HG02885 (cell line): ENCODE data around the gene NFIA.

Source experiments
- ATAC-seq: cut with Tn5 transposase; IDR thresholded peaks from one replicate; pipeline ENCODE4 v1.9.1; 2021; ENCODE audit warnings: mild to moderate bottlenecking; ENCODE audit not compliant: unreplicated experiment, poor library complexity

NFIA gene

DNA sequence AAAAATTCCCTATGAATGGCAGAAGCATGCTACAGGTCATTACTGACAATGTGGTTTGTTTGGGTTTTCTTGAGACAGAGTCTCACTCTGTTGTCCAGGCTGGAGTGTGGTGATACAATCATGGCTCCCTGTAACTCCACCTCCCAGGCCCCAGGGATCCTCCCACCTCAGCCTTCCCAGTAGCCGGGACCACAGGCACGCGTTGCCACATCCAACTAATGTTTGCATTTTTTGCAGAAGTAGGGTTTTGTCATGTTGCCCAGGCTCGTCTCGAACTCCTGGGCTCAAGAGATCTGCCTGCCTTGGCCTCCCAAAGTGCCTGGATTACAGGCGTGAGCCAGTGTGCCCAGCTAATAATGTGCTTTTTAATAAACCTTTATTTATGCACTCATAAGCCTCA lies 259.1 kb downstream of the NFIA start:
- ATAC-seq: no peak

DNA sequence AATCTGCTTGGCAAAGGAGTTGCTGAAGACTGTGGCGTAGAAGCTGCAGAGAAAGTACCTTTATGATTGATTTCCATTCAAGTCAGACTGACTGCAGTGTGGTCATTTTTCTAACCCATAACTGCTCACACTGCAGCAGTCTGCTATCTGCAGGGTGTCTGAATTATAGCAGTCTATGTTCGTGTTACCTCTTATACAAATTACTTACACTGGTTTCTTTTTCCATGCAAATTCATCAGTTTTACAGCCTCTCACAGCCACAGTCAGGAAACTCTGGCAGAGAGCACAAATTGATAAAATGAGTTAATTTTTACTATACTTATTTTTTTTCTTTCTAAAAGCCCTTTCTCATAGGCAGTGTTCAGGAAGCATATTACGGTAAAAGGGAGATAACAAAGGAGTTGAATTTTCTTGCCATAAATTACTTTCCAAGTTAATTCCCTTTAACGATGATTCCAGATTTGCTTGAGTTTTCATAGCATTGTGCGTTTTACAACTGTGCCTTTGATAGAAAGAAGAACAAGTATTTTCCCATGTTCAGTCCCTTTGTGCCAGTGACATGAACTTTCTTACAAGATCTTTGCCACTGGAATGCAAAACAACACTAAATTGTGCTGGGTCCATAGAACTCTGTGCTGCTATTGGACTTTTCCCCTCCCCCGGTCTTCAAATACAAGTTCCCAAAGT lies 261.5 kb downstream of the NFIA start:
- ATAC-seq: no peak

DNA sequence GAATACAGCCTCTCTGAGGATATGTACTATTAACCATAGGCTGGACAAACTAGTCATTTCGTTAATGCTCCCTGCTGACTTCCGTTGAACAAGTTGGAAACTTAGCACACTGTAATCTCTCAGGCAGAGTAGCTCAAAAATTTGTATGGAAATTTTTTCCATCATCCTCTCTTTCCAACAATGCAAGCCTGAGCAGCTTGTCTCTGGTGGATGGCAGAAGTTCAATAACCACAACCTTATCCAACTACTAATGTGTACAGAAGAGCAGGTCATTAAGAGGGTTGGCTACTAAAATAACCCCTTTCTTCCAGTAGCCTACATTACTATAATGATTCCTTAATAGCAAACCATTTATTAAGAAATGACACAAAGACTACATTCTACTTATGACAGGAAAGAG lies 262.3 kb downstream of the NFIA start:
- no peak for ATAC-seq

DNA sequence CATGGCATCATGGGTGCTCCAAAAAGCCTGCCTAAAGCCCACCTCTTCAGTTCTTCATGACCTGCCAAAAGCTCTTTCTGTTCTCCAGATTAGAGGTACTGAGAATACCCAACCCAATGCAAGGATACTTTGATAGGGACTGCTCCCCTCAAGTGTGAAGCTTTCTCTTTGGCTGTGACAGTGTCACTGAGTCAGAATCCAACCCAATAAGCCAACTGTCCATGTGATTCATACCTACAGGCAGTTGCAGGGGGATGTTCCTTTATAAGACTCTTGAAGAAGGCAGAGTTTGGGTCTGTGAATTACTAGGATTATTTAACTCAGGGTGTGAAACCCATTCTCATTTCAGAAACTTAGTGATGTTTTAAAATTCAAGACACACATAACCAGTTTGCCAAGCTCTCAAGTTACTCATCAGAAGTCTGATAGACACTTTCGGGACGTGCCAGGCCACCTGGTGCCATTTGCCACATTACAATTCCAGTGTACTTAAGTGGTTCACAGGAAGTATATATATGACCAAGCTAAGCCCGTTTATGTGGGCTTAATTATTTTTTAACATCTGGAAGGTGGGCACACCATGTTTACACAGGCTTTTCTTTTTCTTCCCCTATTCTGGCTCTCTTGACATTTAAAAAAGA lies 265.8 kb downstream of the NFIA start:
- ATAC-seq: no peak

DNA sequence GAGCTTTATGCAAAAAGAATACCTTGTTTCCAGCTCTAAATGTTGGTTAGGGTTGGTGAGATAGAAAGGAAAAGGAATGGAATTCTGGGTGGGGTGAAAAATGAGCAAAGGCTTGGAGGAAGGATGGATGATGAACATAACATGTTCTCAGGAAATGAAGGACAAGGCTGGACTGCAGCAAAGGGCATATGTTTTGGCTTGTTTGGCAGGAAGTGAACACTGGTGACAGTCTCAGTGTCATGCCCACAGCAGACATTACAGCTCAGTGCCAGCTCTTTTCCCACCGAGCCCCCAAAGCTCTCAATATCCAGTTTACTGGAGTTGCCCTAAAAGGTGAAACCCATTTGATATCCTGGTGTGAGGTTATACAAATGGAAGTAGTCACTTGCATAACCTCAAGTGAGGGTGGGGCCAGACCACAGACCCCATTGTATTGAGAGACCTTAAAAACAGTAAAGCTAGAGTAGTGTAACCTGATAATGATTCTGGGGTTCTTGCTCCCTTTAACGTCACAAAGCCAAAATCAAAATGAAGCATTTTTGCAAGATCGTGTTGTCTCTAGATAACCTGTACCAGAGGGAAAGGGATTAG lies 270.6 kb downstream of the NFIA start:
- no peak for ATAC-seq

DNA sequence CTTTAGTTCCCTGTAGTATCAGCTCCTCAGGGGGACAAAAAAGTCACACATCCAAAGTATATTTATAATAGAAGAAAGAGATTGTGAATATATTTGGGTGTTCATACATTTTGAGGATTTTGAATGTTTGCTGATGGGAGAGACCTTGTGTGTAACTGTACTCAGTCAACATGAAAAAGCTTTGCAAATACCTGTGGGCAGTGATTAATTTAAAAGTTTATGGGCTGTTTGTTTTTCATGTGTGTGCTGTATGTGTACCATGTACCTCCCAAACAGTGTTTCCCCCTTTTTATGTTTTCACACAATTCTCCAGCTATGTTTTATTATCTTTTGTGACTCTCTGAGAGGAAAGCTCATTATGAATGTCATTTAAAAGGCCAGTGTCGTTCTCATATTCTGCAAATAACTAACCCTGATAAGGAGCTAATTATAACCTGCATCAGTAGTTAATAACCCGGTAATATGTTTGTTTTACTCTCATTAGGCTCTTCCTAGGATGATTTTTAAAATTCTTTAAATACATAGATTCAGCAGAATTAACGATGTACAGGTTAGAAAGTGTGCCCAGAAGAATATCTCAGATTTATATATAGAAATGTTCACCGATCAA lies 271.5 kb downstream of the NFIA start:
- no peak for ATAC-seq

DNA sequence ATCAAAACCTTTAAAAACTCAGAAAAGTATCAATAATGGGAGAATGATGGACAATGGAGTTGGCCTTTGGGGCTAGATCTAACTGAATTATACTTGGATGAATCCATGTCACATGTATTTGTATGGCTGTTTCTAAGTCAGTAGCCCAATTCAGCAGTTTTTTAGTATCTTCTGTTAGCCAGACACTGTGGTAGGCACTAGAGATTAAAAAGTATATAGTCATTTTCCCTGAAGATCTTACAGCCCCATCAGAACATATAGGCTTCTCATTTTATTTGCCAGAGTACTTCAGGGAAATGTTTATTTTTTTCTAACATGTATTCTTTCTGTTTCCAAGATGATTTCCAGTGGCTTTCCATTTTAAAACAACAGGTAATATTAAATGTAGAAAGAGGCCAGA lies 273.7 kb downstream of the NFIA start:
- ATAC-seq: no peak

DNA sequence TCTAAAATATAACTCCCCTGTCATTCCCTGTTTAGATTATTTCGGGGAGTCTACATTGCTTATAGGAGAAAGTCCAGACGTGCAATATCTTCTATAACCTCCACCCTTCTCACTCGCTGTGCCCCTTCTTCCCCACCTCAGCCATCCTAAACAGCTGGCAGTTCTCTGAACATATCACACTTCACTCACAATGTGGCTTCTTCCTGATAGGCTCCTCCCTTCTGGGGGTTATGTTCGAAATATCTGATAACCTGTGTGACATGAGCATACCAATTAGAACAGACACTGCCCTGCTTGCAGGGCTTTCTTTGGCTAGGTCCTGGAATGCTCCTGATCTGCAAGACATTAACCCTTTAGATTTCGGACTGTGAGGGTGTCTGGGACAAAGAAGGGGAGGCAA lies 274.6 kb downstream of the NFIA start:
- ATAC-seq: no peak

DNA sequence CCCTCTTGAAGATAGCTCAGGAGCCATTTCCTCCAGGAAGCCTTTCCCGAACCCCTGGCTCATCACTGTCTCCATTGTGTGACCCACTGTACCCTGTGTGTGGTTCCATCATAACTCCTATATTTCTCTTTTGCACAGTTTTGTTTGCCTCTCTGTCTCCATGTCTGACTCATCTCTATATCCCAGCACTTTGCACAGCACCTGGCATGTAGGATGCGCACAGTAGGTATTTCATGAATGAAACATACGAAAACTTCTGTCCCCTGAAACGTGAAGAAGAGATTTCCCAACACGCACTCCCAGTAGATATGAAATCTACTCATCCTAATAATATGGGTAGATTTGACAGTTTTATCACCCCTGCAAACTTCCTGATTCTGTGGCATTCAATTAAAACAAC lies 275.2 kb downstream of the NFIA start:
- no peak for ATAC-seq

DNA sequence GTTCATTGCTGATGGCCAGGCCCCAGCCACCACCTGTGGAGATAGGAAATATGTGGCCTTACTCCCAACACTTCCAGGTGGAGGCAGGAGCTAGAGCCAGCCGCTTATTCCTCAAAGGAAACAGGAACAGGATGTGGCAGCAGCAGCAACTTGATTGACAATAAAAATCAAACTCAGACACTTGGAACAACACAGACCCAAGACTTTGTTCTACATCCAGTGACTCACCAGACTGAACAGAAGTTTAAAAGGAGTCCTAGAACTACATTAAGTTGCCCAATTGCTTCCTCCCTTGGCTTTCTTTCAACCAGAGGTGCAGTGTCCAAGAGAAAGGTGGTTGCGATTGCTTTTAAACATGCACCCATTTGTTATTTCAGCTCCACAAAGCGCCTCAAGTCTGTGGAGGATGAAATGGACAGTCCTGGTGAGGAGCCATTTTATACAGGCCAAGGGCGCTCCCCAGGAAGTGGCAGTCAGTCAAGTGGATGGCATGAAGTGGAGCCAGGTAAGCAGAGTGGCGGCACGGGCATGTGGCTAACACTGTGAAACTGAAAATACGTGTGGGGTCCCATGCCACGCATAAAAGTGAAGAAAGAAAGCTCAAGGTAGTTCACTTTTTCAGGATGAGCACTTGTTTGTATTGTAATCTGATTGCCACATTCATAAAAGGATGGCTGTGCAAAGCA lies 276.6 kb downstream of the NFIA start:
- no peak for ATAC-seq

DNA sequence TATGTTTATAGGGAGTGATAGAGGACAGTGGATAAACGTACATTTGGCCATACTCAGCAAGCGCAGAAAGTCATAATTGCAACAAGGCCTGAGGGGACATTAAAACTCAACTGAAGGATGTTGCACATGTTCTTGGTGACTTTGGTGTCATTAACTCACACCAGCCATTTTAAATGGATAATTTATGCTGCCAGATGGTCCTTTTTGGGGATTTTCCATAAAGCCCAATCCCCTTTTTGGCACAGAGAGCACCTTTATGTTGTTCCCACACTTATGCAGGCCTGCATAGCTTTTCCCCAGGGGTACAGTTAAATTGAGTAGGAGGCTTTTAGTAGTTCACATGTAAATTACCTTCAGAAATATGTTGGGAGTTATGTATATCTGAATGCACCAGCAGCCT lies 279.6 kb downstream of the NFIA start:
- no peak for ATAC-seq

DNA sequence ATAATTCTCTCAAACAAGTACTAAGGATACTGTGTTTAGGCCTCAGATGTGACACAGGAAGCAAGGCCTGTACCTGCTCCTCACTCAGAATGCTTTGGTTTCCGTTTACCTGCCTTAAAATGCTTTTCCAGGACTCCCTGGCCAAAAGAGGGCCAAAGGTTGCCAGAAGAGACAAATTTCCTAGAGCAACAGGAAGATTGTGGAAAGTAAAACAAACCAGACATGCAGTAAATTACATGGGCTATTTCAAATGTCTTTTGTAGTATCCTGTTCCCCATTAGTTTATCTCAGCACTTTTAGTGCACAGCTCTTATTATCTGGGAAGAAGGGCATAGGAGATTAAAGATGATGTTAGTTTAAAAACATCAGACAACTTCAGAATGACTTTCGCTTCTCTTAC lies 280.0 kb downstream of the NFIA start:
- no peak for ATAC-seq

DNA sequence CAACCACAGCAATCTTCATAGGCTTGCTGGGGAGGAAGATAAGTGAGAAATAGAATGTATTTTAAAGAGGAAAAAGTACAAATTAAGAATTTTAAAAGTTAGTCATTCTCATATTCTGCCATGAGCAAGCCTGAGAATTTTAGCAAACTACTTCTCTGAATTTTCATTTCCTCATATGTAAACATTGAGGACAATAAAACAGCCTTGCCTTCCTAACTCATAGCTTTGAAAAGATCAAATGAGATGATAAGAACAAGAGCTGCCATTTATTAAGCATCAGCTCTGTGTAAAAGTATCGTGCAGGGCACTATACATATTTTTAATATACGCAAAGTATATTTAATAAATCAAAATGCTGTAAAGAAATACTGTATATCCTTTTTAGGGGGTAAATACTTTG lies 286.0 kb downstream of the NFIA start:
- ATAC-seq: no peak

DNA sequence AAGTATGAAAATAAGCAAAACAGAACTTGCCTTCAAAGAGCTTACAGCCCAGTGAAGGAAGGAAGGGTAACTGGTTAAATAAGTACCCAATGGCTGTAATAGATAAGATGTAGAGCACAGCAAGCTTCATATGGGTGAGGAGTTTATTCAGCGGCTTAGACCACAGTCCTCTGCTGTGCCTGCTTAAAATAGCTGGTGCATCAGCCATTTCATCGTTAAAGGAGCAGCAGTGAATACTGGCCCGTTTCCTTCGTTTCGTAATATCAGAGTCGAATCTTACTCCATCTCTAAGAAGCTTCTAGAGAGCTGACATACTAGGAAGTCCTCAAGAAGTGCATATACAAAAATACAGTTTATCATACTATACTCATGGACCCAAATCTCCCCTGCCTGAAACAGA lies 286.5 kb downstream of the NFIA start:
- no peak for ATAC-seq

DNA sequence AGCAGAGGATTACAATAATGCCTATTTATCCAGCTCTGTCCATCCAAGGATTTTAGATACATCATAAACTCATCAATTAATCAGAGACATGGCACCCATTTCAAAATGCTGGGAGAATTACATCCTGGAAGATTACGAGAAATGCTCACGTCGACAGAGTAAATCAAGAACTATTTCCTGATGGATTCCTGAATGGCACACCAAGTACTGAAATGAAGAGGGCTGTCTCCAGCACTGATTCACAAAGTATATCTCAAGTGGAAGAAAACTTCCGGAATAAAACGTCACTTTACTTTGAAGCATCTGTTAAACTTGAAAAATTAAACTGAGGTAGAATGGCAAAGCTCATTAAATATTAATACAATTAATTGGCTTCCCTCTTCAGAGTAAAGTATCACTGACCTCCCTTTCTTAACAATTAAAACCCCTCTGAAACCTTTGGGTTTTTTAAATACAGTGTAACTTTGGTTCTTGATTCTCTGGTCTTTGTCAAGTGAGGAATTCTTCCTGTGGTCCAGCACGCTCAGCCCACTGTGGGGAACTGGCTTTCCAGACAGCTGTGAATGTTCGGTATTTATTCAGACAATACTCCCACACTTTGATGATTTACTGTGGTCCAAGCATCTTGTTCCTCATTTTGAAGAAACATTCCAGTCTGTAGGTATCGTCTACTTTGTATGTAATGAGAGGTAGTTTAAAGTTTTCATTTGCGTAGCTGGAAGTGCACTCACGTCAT lies 288.0 kb downstream of the NFIA start:
- ATAC-seq: no peak

DNA sequence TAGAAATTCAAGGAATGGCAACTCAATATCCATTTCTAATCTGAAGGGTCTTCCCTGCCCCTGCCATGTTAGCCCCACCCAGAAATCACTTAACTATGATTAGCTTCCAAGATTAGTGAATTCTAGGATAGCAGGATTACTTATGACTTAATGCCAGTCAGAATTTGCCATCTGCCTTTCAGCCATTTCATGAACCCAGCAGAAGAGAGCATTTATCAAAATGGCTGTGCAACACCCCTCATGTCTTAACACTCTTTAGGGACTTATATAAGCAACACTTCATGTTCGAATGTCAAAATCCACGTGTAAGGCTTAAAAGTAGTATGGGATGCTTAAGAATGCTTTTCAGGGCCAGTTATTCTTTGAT lies 288.5 kb downstream of the NFIA start:
- ATAC-seq: no peak

DNA sequence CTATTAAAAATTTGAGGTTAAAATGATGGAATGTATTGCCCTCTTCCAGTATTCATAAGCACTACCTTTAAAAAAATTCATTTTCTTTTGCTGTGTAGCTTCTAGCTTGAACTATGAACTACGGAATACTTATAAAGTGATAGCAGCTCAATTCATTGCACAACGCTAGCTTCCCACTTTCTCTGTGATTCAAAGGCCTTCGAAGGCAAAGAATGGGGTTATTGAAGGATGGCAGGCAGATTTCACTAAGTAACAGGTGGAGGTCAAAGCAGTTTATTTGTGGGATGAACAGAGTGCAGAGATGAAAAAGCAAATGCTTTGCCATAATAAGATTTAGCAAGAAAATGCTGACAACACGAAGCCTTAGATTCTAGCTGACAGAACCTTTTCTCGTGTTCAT lies 290.6 kb downstream of the NFIA start:
- ATAC-seq: no peak

DNA sequence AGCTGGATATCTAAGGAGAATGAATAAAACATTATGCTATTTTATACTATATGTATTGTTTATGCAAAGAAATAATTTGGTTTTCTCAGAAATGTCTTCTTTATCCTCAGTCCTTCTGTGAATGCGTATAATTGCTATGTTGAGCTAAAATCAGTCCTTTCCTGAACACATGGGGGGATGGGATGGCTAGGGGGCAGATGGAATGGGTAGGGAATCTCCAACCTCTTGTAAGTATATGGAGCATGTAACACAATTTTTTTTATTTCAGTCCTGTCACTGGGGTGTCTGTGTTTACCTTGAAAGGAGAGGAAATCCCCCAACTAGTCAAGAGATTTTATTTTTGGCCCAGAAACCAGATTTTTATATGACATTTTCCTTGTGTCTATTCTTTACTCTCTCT lies 291.8 kb downstream of the NFIA start:
- no peak for ATAC-seq

DNA sequence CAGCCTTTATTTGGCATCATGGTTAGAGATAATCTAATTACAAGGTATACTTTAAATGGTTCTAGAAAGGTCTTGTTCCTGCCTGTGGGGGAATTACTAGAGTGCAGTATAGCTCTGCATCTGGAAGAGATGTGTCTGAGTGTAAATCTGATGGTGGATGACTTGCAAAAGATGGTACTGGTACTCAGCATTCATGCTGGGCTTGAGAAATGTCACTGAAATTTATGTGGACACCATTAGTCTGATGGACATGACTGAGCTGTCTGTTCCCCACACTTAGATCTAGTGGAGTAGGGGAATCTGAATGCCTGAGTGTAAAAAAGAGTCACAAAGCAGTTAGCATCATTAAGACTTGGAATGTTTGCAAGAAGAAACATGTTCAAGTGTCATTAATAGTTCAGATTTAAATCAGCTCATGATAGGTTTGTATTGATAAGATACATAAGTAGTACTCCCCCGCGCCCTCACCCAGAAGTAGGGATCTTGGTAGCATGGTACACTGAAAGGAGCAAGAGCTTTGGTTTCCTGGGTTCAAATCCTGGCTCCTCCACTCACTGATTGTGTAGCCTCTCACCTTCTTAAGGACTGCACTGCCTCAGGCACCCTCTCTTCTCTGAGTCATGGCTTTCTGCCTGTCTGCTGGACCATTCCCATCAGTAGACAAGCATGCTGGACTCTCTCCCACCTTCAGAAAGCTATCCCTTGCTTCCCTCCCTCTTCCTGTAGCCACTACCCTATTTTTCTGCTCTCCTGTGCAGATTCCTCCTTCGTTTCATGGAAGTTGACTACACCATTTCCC lies 292.9 kb downstream of the NFIA start:
- no peak for ATAC-seq

DNA sequence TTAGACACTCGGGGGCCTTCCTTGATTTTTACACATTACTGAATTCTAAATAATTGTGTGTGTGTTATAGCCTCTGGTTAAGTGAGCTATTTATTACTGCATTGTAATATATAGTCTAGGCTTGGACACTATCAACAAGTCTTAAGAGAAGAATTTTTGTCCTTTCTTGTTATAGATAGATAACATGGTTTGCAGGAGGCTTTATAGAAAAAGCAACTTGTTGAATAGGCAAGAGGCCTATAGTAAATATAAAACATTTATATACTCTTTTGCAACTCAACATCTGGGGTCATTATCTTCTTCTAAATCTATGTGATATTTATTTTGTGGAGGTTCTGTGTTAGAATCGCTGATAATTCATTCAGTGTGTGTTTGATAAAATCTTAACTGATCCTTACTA lies 293.8 kb downstream of the NFIA start:
- ATAC-seq: no peak
